Adrenal gland (tissue), 12 donors: ENCODE results near the gene ZSWIM6. TPM values are rescaled to one million over a fixed set of nuclear protein-coding genes. Genes with fewer than 3 reads are reported as not detected.

Experiments
- DNase-seq, 7 donors: peaks; one replicate each; pipeline ENCODE4 v3.0.0-alpha.2; 2019 to 2020
- H3K27ac ChIP-seq, 5 donors: fragments of 200-600 bp; sonication (generic) in 4 of 5; 1 replicate in 3 of 5; 2 replicates in 2 of 5; pipeline versions ENCODE4 v1.5.1 to v1.8.0; 2016 to 2020; ENCODE audit warnings: mild to moderate bottlenecking in 1 of 5
- H3K27me3 ChIP-seq: fragments of 200-600 bp; 2 replicates; pipeline ENCODE4 v1.8.0; 2021
- H3K36me3 ChIP-seq, 2 donors: fragments of 200-600 bp; replicated peaks in 1 of 2; 1 replicate in 1 of 2; 2 replicates in 1 of 2; pipeline versions ENCODE4 v1.5.1 to v1.8.0; 2018 to 2022
- H3K4me1 ChIP-seq, 2 donors: fragments of 200-600 bp; replicated peaks in 1 of 2; 1 replicate in 1 of 2; 2 replicates in 1 of 2; pipeline versions ENCODE4 v1.5.1 to v1.8.0; 2018 to 2021
- H3K4me3 ChIP-seq, 4 donors: fragments of 200-600 bp; sonication (generic) in 3 of 4; one replicate each; pipeline ENCODE4 v1.5.1; 2016 to 2018
- H3K9me3 ChIP-seq, 3 donors: fragments of 200-600 bp; sonication (generic) in 1 of 3; replicated peaks in 1 of 3; 1 replicate in 2 of 3; 2 replicates in 1 of 3; pipeline versions ENCODE4 v1.5.1 to v1.8.0; 2016 to 2021
- POLR2A ChIP-seq, 2 donors: fragments of 450-650 bp; IDR thresholded peaks; one replicate each; pipeline ENCODE4 v1.6.1; 2017; ENCODE audit warnings: antibody characterized with exemption in 2 of 2, mild to moderate bottlenecking in 2 of 2, moderate library complexity in 1 of 2
- WGBS, 4 donors: extraction: QIAGEN DNeasy Blood & Tissue Kit in 2 of 4; methylation state at CpG; one replicate each; pipeline versions ENCODE4 v1.1.5 to v1.1.7; 2013 to 2017; 5-methylcytosine and 5-hydroxymethylcytosine counted together
- intact Hi-C, 2 donors: fragments of 100-400 bp; cut with DNase I; formaldehyde crosslinking; loops; one replicate each; pipeline versions ENCODE4 v1.14.1 to v1.15.0; 2022 to 2023
- polyA plus RNA-seq, 3 donors: library from polyadenylated mRNA; stranded (reverse); fragments of 200-250 nt in 2 of 3; fragments of 350-450 nt in 1 of 3; fragmentation: Illumina TruSeq in 1 of 3; extraction: RNeasy Lipid Tissue Mini Kit (QIAGEN cat#74804) in 1 of 3; gene quantifications; one replicate each; pipeline ENCODE4 v1.2.3, GENCODE V29; 2013 to 2014
- total RNA-seq, 9 donors: library from RNA; depleted of rRNA in 4 of 9; stranded (reverse); fragments of >200 nt in 4 of 9; fragments of 120-200 nt in 1 of 9; fragmentation: NEBNext Ultra II Directional in 1 of 9; extraction: Animal tissue kit (Norgen Biotek cat#: 25700) in 1 of 9; gene quantifications; one replicate each; pipeline versions ENCODE4 v1.1.0 to v1.2.4, GENCODE V29; 2013 to 2023
- TF ChIP-seq, protein P1 (sequence below), 6 experiments: fragments of 450-650 bp in 4 of 6; fragments of 200-600 bp in 2 of 6; sonication (generic) in 1 of 6; IDR thresholded peaks; 1 replicate in 5 of 6; 2 replicates in 1 of 6; pipeline versions ENCODE4 v1.5.1 to v1.8.0; 2016 to 2021; ENCODE audit warnings: antibody characterized with exemption in 6 of 6, mild to moderate bottlenecking in 2 of 6, moderate library complexity in 1 of 6
- donor health status: healthy with polysubstance abuse.
- donor health status: Bipolar disorder and iron deficiency.
- donor health status: DM: yes; HTN: yes; CAD: no.
- donor health status: DM: no; HTN: no; CAD: no.
- donor health status: DM: no; HTN: no; CAD: no.
- donor health status: DM: yes; HTN: yes; CAD: no.

The ZSWIM6 gene
- total and polyA plus RNA-seq, 12 donors: 5.5 to 14.6 (median 8.3) TPM

DNA sequence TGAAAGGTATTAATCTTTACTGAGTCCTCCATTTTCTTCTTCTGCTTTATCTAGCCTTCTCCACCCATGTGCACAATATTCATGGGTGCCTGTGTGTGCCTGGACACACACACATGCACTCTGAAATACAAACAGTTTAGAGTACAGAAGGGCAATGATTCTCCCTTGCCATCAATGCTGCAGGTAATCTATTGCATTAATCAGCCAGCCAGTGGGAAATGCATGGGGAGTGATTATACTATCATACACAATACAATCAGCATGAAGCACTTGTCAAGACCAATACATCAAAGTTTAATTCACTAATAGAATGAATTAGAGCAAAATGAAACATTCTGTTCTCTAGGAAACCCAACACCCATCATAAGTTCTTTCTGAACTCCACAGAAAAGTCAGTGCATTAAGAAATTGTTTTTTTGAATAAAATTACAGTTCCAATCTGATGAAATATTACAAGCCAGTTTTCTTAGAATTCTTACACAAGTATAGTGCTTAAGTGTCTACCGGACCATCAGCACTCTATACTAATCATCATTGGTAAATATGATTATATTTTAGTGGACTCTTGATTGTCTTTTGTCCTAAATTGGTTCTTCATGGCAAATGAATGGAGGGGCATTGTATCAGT is 172.2 kb downstream of the ZSWIM6 start:
- Histone ChIP-seq H3K36me3 (no peaks in the 10 kb centered on the region), H3K4me3 (no peak overlapping the region), H3K27me3 (no peaks in the 10 kb centered on the region), H3K4me1 (no peaks in the 10 kb centered on the region), H3K9me3 (no peaks in the 10 kb centered on the region), H3K27ac (no peak overlapping the region)
- intact Hi-C loops: no loop called here
- DNase-seq: no peak
- TF ChIP-seq, protein P1, sequence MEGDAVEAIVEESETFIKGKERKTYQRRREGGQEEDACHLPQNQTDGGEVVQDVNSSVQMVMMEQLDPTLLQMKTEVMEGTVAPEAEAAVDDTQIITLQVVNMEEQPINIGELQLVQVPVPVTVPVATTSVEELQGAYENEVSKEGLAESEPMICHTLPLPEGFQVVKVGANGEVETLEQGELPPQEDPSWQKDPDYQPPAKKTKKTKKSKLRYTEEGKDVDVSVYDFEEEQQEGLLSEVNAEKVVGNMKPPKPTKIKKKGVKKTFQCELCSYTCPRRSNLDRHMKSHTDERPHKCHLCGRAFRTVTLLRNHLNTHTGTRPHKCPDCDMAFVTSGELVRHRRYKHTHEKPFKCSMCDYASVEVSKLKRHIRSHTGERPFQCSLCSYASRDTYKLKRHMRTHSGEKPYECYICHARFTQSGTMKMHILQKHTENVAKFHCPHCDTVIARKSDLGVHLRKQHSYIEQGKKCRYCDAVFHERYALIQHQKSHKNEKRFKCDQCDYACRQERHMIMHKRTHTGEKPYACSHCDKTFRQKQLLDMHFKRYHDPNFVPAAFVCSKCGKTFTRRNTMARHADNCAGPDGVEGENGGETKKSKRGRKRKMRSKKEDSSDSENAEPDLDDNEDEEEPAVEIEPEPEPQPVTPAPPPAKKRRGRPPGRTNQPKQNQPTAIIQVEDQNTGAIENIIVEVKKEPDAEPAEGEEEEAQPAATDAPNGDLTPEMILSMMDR (IDR thresholded peaks at IDR 0.05): no peak
- no peak for TF ChIP-seq POLR2A (IDR thresholded peaks at IDR 0.05)
- 34 to 98% (median 72%) methylated on average over 1 of the region's 1 CpG for WGBS, 4 donors

DNA sequence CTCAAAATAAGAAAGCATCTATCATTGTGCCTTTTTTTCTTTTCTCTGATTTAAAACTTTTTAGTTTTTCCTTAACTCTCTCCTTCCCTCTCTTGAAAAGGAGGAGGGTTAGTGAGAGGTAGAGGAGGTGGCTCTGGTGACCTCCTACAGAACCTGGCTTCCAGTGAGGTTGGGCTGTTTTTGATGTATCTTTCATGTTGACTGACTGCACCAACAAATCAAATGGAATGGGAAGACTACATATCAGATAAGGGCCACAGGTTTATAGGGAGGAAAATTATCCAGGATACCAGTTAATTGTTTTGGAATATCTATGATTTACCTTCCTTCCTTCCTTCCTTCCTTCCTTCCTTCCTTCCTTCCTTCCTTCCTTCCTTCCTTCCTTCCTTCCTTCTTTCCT is 173.2 kb downstream of the ZSWIM6 start:
- Histone ChIP-seq H3K9me3 (no peaks in the 10 kb centered on the region), H3K27me3 (no peaks in the 10 kb centered on the region), H3K27ac (no peak overlapping the region), H3K4me3 (no peak overlapping the region), H3K36me3 (no peaks in the 10 kb centered on the region), H3K4me1 (no peaks in the 10 kb centered on the region)
- DNase-seq: no peak
- intact Hi-C loops: no loop called here
- TF ChIP-seq, protein P1 (IDR thresholded peaks at IDR 0.05): no peak
- no peak for TF ChIP-seq POLR2A (IDR thresholded peaks at IDR 0.05)

DNA sequence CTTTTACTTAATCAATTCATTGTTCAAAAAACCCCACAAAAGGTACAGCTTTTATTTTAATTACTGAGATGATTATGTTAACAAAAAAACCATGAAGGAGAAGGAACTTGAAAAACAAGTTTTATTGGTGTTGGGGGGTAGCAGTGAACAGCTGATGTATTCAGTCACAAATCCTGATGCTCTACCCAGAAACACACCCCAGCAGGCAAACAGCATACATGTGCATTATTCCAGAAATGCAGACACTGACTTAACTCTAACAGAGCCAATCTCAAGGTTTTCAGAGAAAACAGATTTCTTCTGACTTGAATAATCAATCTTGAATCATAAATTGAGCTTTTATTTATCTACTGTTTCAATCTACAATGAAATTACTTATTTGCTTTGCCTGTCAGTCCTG is 175.2 kb downstream of the ZSWIM6 start:
- H3K4me3 ChIP-seq: no peak overlapping the region
- no peak for DNase-seq
- H3K27me3 ChIP-seq: no peaks in the 10 kb centered on the region
- intact Hi-C loops: no loop called here
- TF ChIP-seq, protein P1 (IDR thresholded peaks at IDR 0.05): no peak
- TF ChIP-seq POLR2A (IDR thresholded peaks at IDR 0.05): no peak
- no peaks in the 10 kb centered on the region for H3K9me3 ChIP-seq
- H3K36me3 ChIP-seq: no peaks in the 10 kb centered on the region
- H3K27ac ChIP-seq: no peak overlapping the region
- H3K4me1 ChIP-seq: no peaks in the 10 kb centered on the region

DNA sequence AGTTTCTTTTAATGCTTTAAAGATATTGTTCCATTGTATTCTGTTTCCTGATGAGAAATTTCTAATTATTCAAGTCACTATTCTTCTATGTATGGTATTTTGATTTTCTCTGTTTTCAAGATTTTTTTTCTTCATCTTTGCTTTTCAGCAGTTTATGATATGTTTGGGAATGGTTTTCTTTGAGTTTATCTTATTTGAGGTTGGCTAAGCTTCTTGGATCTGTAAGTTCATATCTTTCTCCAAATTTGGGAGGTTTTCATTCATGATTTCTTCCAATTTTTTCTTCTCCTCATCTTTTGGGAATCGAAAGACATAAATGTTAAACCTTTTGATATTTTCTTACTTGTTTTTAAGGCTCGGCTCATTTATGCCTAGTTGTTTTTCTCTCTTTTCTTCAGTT is 184.9 kb downstream of the ZSWIM6 start:
- H3K4me1 ChIP-seq: no peaks in the 10 kb centered on the region
- intact Hi-C loops: no loop called here
- TF ChIP-seq, protein P1 (IDR thresholded peaks at IDR 0.05): no peak
- TF ChIP-seq POLR2A (IDR thresholded peaks at IDR 0.05): no peak
- DNase-seq: no peak
- H3K36me3 ChIP-seq: no peaks in the 10 kb centered on the region
- H3K27me3 ChIP-seq: no peaks in the 10 kb centered on the region
- H3K4me3 ChIP-seq: no peak overlapping the region
- WGBS, 4 donors: 95 to 98% (median 97%) methylated on average over 2 of the region's 2 CpGs
- peaks cover 0 to 6% (median 0%) of the 10 kb centered on the region in 3 donors for H3K9me3 ChIP-seq
- H3K27ac ChIP-seq: no peak overlapping the region
